GM18517 (cell line): ENCODE data around the gene C16orf92.
"Not testable (repeated sequence)": the region's sequence is repeated elsewhere in the genome, so short reads cannot be mapped to it uniquely, and the experiment has no call there.

ENCODE experiments used
- ATAC-seq: cut with Tn5 transposase; IDR thresholded peaks from one replicate; pipeline ENCODE4 v1.9.1; 2021; ENCODE audit warnings: mild to moderate bottlenecking, moderate library complexity; ENCODE audit not compliant: unreplicated experiment

The C16orf92 gene

DNA sequence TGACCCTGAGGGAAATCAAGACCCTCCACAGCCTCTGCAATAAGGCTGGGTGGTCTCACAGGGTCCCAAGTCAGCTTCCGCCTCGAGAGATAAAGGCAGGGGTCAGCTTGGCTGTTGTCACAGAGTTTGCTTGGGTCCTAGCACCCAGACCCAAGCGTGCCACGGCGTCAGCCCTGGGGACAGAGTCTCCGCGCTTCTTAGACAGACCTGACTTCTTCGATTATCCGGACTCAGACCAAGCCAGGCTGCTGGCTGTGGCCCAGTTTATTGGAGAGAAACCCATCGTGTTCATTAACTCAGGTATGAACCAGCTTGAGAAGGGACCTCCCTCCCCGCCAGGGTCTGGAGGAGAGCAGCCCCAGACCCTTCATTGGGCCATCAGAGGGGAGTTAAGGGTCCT is 588 bp downstream of the C16orf92 start:
- ATAC-seq, result no peak

DNA sequence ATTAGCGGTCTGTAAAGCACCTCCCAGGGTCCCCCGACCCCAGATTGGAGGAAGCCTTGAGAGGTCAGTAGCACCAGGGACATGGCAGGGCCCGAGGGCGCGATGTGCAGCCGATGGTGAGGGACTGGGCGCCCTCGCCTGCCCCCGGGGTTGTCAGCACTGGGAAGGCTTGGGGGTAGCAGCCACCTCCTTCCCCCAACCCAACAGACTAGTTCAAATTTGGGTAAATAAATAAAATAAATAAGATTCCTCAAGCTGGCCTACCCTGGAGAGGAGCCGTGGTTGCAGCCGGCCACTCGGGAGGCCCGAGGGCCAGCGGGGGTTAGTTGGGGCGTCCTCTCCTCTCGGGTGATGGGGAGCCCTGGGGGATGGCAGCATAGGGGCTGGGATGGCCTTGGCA is 1.5 kb downstream of the C16orf92 start:
- no peak for ATAC-seq

DNA sequence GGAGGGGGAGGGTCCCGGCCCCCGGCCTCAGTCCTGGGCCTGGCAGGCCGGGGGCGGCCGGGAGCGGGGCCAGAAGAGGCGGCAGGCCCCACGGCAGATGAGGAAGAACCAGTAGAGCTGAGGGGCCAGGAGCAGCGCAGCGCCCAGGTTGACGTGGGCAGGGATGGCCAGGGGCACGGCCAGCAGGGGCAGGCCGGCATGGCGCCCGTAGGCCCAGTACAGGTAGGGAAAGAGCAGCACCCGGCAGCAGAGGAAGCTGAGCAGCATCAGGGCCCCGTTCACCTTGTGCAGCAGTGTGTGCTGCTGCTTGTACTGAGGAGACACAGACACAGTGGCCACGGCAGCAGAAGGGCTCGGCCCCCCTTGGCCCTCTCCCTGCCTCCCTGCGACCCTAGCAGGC is 2.2 kb downstream of the C16orf92 start:
- ATAC-seq, result no peak

DNA sequence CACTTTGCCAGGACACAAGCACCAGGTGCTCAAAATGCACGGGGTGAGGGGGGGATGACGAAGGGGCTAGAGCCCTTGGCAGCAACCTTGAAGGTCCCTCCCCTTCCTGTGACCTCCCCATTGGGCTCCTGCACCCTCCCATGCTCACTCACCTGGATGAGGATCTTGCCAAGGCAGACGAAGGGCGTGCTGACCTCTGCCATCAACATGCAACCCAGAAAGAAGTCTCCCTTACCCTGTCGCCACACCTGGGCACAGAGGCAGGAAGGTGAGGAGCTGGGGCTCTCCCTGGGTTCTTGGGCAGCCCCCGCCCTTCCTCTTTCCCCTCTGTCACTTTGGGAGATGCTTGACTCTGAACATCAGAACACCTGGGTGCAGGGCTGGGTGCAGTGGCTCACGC is 2.6 kb downstream of the C16orf92 start:
- ATAC-seq, result no peak

DNA sequence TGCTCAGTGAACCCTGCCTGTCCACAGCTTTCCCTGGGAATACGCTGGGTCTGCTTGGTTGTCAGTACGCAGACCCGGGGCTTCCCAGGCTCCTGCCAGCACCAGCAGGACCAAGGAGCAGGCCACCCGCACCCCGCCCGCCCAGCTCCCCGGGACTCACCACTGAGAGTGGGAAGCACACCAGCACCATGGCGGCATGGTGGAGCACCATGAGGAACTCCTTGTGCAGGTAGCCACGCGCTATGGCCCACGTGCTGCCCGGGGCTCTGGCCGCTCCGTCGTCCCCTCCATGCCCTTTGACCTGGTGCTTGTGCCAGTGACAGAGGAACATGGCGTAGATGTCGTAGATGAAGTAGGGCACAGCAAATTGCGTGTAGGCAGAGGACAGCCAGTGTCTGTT is 3.5 kb downstream of the C16orf92 start:
- no peak for ATAC-seq

DNA sequence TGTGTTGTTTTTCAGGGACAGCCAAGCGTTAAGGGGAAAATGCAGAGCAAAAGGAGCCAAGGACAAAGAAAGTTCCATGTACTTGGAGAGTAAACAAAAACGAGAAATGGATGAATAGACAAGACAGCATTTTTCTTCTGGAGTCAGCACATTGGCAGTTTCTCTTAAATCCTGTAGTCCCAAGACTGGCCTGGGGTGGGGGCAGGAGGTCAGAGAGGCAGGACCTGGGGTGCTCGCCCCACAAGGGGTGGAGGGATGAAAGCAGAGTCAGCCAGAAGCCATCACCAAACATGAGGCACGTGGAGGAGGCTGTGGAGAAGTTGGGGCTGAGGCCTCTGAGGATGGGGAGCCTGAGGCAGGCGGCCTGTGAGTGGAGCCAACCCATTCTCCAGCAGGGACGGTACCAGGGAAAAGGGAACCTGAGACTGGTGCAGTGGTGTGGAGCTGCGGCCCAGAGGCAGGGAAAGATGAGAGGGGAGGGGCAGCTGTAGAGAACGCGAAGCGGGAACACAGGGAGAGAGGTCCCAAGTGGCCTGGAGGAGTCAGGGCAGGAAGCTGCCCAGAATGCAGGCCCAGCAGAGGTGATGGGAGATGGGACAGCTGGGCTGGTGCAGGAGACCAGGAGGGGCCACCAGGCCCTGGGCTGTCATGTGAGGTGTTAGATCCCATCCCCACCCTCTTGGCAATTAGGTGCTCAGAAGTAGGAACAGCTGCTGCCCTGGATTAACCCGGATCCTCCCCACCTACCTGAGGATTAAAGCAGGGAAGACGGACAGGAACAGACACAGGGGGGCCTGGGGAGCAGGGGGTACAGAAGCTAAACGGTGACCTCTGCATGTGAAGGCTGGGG is 4.8 kb downstream of the C16orf92 start:
- ATAC-seq, result no peak

DNA sequence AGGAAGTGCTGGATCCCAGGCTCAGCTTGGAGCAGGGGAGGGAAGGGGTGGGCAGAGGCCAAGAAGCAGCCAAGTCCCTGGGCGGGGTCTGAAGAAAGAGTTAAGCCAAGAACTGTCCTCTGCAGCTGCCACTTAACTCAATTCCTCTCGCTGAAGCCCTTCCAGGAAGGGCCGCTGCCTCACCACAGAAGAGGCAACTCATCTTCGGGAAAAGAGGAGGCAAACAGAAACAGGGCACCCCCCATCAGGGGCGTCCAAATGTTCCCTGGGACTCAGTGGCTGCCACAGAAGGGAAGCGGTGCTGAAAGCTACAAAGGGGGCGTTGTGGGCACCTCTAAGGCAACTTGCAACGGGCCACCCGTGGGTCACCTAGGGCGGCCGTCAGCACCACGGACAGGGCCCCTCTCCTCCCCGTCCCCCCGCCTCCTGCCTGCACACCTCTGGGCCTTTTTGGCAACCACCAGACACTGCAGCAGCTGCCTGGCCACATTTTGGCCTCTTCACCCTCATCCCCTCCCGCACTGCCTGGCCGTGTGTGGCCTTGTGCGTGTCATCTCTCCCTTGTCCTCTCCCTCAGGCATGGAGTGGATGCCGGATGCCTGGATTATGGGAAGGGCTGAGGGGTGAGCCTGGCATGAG is 5.6 kb downstream of the C16orf92 start:
- no peak for ATAC-seq

DNA sequence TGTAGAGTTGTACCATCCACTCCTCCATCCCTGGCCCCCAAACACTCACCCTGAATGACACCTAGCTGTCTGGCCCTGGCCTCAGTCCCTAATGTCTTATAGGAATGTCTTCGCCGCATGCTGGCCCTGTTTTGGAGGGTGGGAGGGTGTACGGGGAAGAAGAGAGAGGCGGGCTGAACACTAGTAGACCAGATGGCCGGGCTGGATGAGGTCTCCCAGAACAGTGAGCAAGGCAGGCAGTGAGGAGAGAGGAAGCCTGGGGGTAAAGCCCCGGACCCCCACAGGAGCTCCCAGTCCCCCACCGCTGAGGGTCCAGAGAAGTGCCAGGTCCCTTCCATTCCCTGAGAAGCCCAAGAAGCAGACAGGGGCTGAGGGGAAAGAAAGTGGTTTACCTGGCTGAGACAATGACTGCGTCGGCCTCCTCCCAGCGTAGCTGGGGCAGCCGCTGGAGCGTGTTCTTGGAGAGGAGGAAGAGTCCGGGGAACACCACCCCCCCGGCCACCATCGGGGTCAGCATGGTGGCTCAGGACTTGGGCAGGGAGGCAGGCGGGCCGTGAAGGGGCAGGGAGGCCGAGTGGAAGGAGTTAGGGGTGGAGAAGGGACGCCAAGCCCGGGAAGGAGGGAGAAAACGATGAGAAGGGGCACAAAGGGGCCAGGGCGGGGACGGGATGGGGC is 7.2 kb downstream of the C16orf92 start:
- no peak for ATAC-seq

DNA sequence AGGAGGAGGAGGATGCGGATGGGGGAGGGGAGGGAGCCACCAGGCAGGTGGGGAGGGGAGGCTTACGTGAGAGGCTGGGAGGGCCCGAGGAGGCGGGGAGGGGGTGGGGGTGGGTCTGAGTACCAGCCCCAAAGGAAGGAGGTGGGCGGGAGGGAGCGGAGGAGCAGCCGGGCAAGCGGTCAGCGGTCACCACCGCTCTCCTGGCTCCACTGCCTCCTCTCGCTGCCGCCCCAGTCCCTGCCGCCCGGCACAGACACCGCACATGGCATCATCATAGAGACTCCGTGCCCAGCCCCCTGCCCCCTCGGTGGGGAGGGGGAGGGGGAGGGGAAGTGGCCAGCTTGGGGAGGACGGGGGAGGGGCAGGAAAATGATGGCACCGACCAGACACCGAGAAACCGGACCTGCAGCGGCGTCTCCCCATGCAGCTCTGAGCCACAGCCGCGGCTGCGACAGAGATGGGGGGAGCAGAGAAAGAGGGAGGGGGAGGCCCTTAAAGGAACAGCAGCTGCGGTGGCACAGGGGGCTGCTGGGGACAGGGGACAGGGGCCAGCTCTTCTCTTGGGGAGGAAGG is 7.9 kb downstream of the C16orf92 start, which contains the start of gene TLCD3B:
TSS of gene TLCD3B (minus strand) at position 431 of the 573 bp plus-strand sequence. CDS start 744 bp downstream, outside the sequence.
- ATAC-seq, result no peak

DNA sequence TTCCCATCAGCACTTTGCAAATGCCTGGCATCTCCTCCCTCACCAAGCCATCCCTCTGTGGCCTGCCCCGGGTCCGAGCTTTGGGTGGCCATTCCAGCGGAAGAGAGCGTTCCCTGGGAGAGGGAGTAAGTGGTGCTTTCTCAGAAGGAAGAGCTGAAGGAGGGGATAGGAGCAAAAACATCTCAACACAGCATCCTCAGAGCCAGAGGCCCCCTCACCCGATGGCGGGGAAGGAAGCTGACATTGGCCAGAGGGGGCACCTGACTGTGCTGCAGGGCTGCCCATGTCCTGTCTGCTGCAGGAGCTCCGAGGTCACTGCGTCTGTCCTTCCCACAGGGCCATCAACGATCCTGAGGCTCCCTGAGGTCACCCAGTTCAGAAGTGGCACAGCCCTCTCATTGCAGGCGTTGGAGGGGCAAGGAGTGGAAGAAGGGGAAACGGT is 8.5 kb downstream of the C16orf92 start:
- no peak for ATAC-seq

DNA sequence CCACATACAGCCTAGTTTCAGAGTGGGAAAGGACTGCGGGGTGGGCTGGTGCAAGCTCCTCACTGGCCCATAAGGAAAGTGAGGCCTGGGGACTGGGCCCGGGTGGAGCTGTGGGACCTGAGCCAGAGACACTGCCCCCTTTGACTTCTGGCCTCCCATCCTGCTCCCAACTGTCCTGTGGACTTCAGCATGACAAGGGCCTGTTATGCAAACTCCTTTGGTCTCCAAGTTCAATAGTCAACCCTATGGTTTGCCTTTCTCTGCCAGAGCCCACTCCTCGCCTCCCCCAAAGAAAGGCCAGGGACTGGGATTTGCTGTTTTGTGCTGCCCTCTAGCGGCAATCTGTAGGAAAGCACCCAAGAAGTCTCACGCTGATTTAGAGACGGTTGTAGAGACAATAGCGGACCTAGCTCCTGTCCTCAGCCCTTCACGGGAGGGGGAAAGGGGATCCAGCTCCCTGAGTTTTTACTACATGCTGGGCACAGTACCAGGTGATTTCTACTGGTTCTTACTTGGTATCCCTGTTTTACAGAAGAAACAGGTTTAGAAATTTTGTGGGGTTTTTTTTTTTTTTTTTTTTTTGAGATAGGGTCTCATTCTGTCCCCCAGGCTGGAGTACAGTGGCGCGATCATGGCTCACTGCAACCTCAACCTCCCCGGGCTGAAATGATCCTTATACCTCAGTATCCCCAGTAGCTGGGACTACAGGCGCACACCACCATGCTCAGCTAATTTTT is 9.3 kb downstream of the C16orf92 start:
- no peak for ATAC-seq

DNA sequence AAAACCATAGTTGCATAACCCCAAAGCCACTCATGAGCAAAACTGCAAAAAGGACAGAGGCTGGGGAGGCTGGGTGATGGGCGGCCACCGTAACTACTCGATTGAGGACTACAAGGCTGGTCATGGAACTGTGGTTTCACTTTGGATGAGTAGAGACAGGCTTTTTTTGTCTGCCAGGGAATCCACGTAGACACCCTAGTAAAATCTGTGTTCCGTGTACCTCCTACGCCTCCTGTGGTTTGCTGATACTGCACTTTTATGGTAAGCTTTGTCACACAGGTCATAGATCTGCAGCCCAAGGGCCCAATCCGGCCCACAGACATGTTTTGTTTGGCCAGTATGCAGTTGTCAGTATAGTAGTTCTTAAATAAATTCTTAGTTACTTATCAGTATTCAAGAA is 10.3 kb downstream of the C16orf92 start:
- ATAC-seq, result no peak

DNA sequence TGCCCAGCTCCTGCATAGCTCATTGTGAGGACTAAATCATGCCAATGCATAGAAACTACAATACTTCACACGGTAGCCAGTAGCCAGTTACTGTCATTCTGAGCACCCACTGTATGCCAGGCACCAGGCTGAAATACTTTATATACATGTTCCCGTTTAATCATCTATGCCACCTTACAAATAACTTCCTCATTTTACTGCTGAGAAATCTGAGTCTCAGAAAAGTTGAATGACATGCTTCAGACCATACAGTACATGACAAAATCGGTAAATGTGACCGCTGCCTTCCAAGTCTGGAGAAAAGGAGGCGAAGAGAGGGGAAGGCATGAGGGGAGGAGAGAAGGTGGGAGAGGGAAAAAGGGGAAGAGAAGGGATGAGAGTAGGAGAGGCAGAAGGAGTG is 17.2 kb downstream of the C16orf92 start:
- no peak for ATAC-seq

DNA sequence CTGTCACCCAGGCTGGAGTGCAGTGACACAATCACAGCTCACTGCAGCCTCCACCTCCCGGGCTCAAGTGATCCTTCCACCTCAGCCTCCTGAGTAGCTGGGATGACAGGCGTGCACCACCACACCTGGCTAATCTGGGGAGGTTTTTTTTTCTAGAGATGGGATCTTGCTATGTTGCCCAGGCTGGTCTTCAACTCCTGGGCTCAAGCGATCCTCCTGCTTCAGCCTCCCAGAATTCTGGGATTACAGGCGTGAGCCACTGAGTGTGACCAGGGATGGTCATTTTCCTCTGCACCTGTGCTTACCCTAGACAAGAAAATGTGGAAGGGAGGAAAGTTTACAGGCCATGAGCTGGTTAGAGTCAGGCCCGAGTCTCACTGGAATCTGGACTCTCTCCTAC is 17.7 kb downstream of the C16orf92 start:
- ATAC-seq, result not testable (repeated sequence)

DNA sequence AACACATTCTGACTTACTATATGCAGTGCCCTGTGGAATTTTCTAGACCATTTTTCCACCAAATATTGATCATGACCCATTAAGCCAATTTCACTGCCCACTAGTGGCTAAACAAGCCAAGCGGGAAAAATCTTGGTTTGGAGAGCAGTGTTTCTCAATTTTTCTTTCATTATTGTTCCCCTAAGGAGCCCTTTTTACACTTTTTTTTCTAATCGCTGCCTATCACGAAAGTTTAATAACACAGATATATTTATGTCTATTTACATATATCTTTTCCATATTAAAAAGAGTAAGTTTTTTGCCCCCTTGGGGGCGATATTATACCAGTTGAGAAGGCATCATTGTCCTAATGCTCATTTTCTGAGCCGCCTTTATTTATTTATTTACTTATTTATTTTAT is 18.8 kb downstream of the C16orf92 start:
- ATAC-seq, result no peak

DNA sequence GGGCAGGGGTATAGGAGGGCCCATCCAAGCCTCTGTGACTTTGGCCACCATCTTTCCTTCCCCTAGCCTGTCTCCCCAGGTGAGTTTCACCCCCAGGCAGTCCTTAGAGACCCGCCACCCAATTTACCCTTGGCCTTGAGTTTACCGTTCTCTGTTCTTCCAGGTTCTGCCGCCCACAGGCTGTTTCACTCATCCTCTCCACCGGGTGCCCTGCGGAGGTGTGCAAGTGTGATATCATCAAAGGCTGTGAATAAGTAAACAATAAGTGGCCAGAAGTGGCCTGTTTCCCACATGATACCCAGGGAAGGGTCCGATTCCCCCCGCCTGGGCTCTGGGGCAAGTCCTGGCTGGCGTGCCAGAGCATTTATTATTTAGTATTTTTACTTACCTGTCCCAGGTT is 23.2 kb downstream of the C16orf92 start:
- ATAC-seq, result no peak

DNA sequence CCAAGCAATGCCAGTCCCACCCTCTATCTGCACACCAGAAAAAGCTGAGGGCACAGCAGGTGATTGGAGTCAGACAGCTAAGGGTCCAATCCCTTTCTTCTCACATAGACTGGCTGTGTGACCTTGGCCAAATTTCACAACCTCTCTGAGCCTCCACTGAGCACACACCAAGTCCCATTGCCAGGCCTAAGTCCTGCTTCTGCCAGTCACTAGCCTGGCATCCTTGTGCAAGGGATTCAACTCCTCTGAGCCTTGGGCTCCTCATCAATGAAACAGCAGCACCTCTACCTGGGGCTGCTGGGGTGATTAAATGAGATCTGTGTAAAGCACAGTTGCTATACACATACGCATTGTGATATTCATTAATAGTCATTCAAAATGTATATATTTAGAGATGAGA is 23.6 kb downstream of the C16orf92 start:
- ATAC-seq, result no peak

DNA sequence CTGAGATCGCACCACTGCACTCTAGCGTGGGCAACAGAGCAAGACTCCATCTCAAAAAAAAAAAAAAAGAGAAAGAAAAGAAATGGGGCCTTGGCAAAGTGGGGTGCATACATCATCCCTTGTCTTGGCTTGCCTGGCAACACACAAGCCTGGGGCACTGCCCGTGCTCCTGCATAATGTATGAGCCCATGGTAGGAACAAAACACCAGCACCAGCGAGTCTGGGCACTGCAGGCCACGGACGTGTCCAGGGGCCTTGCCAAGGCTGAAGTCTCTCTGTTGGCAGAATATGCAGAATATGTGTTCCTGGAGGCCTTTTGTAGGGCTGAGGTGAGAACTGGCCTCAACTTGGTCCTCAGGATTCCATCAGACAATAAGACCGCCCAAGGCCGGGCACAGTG is 26.9 kb downstream of the C16orf92 start:
- no peak for ATAC-seq

DNA sequence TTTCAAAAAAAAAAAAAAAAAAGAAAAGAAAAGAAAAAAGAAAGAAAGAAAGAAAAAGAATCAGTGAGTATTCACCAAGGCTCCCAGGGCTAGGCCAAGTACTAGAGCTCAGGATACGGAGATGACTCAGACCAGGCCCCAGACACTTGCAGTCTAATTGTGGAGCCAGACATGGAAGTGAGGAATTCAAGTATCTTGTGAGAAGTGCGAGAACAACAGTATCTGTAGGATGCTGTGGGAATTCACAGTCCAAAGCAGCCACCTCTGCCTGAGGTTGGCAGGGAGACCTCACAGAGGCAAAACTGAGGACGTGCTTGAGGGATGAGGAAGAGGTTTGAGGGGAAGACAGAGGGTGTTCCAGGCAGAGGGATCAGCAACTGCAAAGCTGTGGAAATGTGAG is 28.5 kb downstream of the C16orf92 start:
- no peak for ATAC-seq

DNA sequence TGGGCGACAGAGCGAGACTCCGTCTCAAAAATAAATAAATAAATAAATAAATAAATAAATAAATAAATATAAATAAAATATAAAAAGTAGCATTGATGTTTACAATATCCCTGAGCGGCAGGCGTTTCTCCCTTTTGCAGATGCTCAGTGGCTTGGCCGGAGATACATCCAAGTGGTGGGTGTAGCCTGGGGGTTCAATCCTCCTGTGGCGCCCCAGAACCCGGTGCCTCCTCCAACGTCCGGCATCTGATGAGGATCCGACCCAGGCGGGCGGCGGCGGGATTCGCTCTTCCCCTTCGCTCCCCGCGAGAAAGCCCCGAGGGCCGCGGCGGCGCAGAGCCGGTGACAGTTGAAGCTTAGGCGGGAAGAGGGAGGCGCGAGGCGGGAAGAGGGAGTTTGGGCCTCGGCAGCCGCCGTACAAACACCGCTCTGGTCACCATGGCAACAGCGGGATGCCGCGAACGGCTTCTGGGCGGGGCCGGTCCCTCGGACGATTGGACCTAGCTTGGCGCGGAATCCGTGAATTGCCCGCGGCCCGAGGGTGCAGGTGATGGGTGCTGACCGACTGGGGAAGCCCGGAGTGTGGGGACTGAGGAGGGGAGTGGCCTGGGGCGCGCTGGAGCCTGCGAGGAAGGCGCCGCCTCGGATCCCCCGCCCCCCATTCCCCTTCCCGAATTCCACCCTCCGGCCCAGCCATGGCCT is 29.8 kb downstream of the C16orf92 start:
- peak; percentile 54 for ATAC-seq
